SK-N-SH (cell line): Measurements from ENCODE around the gene NOTCH4. TPM values are rescaled to one million over a fixed set of nuclear protein-coding genes. Genes with fewer than 3 reads are reported as not detected.

ENCODE experiments used
- CTCF ChIA-PET: fragments of 300-600, 350-600 bp; formaldehyde crosslinking; extraction: SDS; loops from one replicate; lab custom pipeline; 2021; lab: Yijun Ruan, JAX
- POLR2A ChIA-PET: fragments of 350-600 bp; sonication (Branson Sonifier 250); formaldehyde crosslinking; extraction: SDS; loops from one replicate; lab custom pipeline; 2020; ENCODE audit warnings: antibody characterized with exemption, inconsistent platforms; lab: Yijun Ruan, JAX
- DNase-seq: peaks from one replicate; pipeline ENCODE4 v3.0.0; 2012
- H2AFZ ChIP-seq: fragments of 200-600 bp; sonication (generic); 2 replicates; pipeline ENCODE4 v1.8.1; 2016; ENCODE audit warnings: antibody characterized with exemption, mild to moderate bottlenecking, low read depth
- H3F3A ChIP-seq: fragments of 200-600 bp; sonication (generic); replicated peaks from 2 replicates; pipeline ENCODE3; 2016; ENCODE audit warnings: antibody characterized with exemption, mild to moderate bottlenecking; ENCODE audit not compliant: insufficient read depth
- H3K27ac ChIP-seq, 2 experiments: fragments of 200-500 bp in 1 of 2; fragments of 200-600 bp in 1 of 2; sonication (Bioruptor generic) in 1 of 2; sonication (generic), shearing (Covaris generic) in 1 of 2; 2 replicates each; pipeline versions ENCODE4 v1.5.1 to v1.6.1; 2014 to 2016; ENCODE audit warnings: low read depth in 2 of 2, inconsistent platforms in 1 of 2, low read length in 1 of 2, mild to moderate bottlenecking in 1 of 2, mixed read lengths in 1 of 2
- H3K27me3 ChIP-seq: fragments of 200-600 bp; sonication (generic), shearing (Covaris generic); 2 replicates; pipeline ENCODE4 v1.6.1; 2016; ENCODE audit warnings: mixed run types; ENCODE audit not compliant: insufficient read depth
- H3K36me3 ChIP-seq, 2 experiments: fragments of 200-500 bp in 1 of 2; fragments of 200-600 bp in 1 of 2; sonication (Bioruptor generic) in 1 of 2; sonication (generic) in 1 of 2; replicated peaks in 1 of 2; 2 replicates each; pipeline versions ENCODE3 to v1.5.1; 2014 to 2016; ENCODE audit warnings: low read length in 1 of 2, mild to moderate bottlenecking in 1 of 2; ENCODE audit not compliant: insufficient read depth in 2 of 2, control insufficient read depth in 1 of 2
- H3K4me1 ChIP-seq, 2 experiments: fragments of 200-500 bp in 1 of 2; fragments of 200-600 bp in 1 of 2; sonication (Bioruptor generic) in 1 of 2; sonication (generic), shearing (Covaris generic) in 1 of 2; 2 replicates each; pipeline versions ENCODE4 v1.5.1 to v1.6.1; 2014 to 2016; ENCODE audit warnings: low read depth in 1 of 2, low read length in 1 of 2, mixed run types in 1 of 2; ENCODE audit not compliant: insufficient read depth in 2 of 2, control insufficient read depth in 1 of 2
- H3K4me2 ChIP-seq: fragments of 200-600 bp; sonication (generic), shearing (Covaris generic); 2 replicates; pipeline ENCODE4 v1.6.1; 2017; ENCODE audit warnings: mixed run types
- H3K4me3 ChIP-seq, 2 experiments: fragments of 200-500 bp in 1 of 2; fragments of 200-600 bp in 1 of 2; sonication (Bioruptor generic) in 1 of 2; sonication (generic), shearing (Covaris generic) in 1 of 2; 2 replicates each; pipeline versions ENCODE4 v1.5.1 to v1.8.1; 2014 to 2016; ENCODE audit warnings: low read depth in 2 of 2, inconsistent platforms in 1 of 2, low read length in 1 of 2, mild to moderate bottlenecking in 1 of 2, mixed read lengths in 1 of 2, moderate library complexity in 1 of 2
- H3K79me2 ChIP-seq: fragments of 200-600 bp; sonication (generic); 2 replicates; pipeline ENCODE4 v1.8.1; 2017; ENCODE audit warnings: mild to moderate bottlenecking; ENCODE audit not compliant: insufficient read depth
- H3K9ac ChIP-seq: fragments of 200-600 bp; sonication (generic); 2 replicates; pipeline ENCODE4 v1.6.1; 2017; ENCODE audit warnings: mixed run types
- H3K9me2 ChIP-seq: fragments of 200-600 bp; sonication (generic); 2 replicates; pipeline ENCODE4 v1.6.1; 2017; ENCODE audit warnings: mixed run types
- H3K9me3 ChIP-seq: fragments of 200-600 bp; sonication (generic); 2 replicates; pipeline ENCODE4 v1.6.1; 2017; ENCODE audit warnings: mixed run types, mild to moderate bottlenecking, moderate library complexity
- H4K20me1 ChIP-seq: fragments of 200-600 bp; sonication (generic); 2 replicates; pipeline ENCODE4 v1.6.1; 2017; ENCODE audit warnings: mild to moderate bottlenecking, mixed run types; ENCODE audit not compliant: insufficient read depth
- CHD2 ChIP-seq: fragments of 150-350 bp; IDR thresholded peaks from 2 replicates; pipeline ENCODE4 v1.6.1; 2018; ENCODE audit warnings: low read length; ENCODE audit not compliant: partially characterized antibody
- ELF1 ChIP-seq: IDR thresholded peaks from 2 replicates; pipeline ENCODE4 v1.4.0; 2012
- EZH2phosphoT487 ChIP-seq: fragments of 200-600 bp; sonication (generic); IDR thresholded peaks from 2 replicates; pipeline ENCODE4 v1.6.1; 2017; ENCODE audit warnings: low read depth, mixed run types, mild to moderate bottlenecking, antibody characterized with exemption, moderate library complexity, borderline replicate concordance
- FOSL2 ChIP-seq: IDR thresholded peaks from 2 replicates; pipeline ENCODE4 v1.4.0; 2012; ENCODE audit warnings: low read depth, mild to moderate bottlenecking, moderate library complexity, borderline replicate concordance
- FOXJ3 ChIP-seq: sonication (generic); formaldehyde crosslinking; IDR thresholded peaks from 2 replicates; pipeline ENCODE4 v1.5.1; 2020; ENCODE audit warnings: mild to moderate bottlenecking, missing genetic modification reagents
- FOXM1 ChIP-seq: IDR thresholded peaks from 2 replicates; pipeline ENCODE4 v1.4.0; 2012; ENCODE audit warnings: low read depth, mild to moderate bottlenecking
- GABPA ChIP-seq: IDR thresholded peaks from 2 replicates; pipeline ENCODE4 v1.4.0; 2012; ENCODE audit warnings: low read depth, mild to moderate bottlenecking
- MEF2A ChIP-seq: IDR thresholded peaks from 2 replicates; pipeline ENCODE4 v1.4.0; 2012; ENCODE audit warnings: low read depth, borderline replicate concordance
- MXI1 ChIP-seq: IDR thresholded peaks from 2 replicates; pipeline ENCODE4 v1.6.1; 2012; ENCODE audit warnings: mild to moderate bottlenecking, low read depth, low read length, improper control_type of control experiment
- NFIC ChIP-seq: IDR thresholded peaks from 2 replicates; pipeline ENCODE4 v1.4.0; 2012; ENCODE audit warnings: borderline replicate concordance
- NRF1 ChIP-seq: IDR thresholded peaks from 2 replicates; pipeline ENCODE4 v1.6.1; 2012; ENCODE audit warnings: low read depth, mild to moderate bottlenecking, low read length
- POLR2AphosphoS5 ChIP-seq: IDR thresholded peaks from 2 replicates; pipeline ENCODE4 v1.6.1; 2012; ENCODE audit warnings: low read depth, low read length
- RAD21 ChIP-seq: IDR thresholded peaks from 2 replicates; pipeline ENCODE4 v1.6.1; 2012; ENCODE audit warnings: mild to moderate bottlenecking, low read length
- SIN3A ChIP-seq: IDR thresholded peaks from 2 replicates; pipeline ENCODE4 v1.6.1; 2012; ENCODE audit warnings: low read depth, mild to moderate bottlenecking, low read length, moderate library complexity, borderline replicate concordance
- TCF12 ChIP-seq: IDR thresholded peaks from 2 replicates; pipeline ENCODE4 v1.4.0; 2012
- WGBS: methylation state at CpG from one replicate; pipeline ENCODE4 v1.1.6; 2017; ENCODE audit warnings: low lambda C conversion rate; 5-methylcytosine and 5-hydroxymethylcytosine counted together
- polyA plus RNA-seq, 3 experiments: library from polyadenylated mRNA; depleted of rRNA; stranded (reverse); fragments of >200 nt; gene quantifications; 2 replicates each; pipeline ENCODE4 v1.2.3, GENCODE V29; 2012
- TF ChIP-seq, protein P1 (sequence below): fragments of 150-350 bp; IDR thresholded peaks from 2 replicates; pipeline ENCODE4 v1.6.1; 2017; ENCODE audit warnings: antibody characterized with exemption, low read length, low read depth, borderline replicate concordance
- TF ChIP-seq, protein P2 (sequence below): IDR thresholded peaks from 2 replicates; pipeline ENCODE4 v1.4.0; 2012; ENCODE audit warnings: low read depth, borderline replicate concordance
- TF ChIP-seq, protein P3 (sequence below): fragments of 150-350 bp; IDR thresholded peaks from 2 replicates; pipeline ENCODE4 v1.6.1; 2016; ENCODE audit warnings: mild to moderate bottlenecking, low read depth, low read length
- TF ChIP-seq, protein P4 (sequence below): IDR thresholded peaks from 2 replicates; pipeline ENCODE4; 2012

NOTCH4 gene
- polyA plus RNA-seq, 1 of the 3 experiments (the other 2 are of a cell fraction) = 2.5 TPM

DNA sequence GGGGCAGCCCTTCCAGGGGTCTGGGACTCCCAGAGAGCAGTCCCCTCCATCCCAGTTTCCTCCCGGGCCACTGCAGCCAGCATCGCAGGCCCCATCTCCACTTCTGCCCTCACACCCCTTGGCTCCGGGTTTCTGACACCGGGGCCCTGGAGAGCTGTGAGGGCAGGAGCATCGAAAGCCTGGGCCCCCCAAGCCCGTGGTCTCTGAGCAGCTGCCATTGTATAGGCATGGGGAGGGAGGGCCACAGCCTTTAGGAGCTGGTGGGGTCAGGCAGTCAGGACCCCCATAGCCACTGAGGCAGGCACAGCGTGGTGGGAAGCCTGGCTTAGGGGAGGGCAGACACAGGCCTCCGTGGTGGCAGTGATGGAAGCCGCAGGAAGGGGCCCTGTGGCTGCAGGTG, 21.7 kb downstream of the NOTCH4 start:
- Histone ChIP-seq H3K9ac (no peak overlapping the region), H3K4me2 (no peak overlapping the region), H3K4me3 (no peak overlapping the region), H4K20me1 (no peaks in the 10 kb centered on the region), H3K9me3 (no peaks in the 10 kb centered on the region), H3K27ac (no peak overlapping the region), H3K9me2 (no peaks in the 10 kb centered on the region), H3K79me2 (no peaks in the 10 kb centered on the region), H3K36me3 (no peaks in the 10 kb centered on the region), H2AFZ (no peak overlapping the region), H3F3A (peaks cover under 1% of the 10 kb centered on the region), H3K4me1 (peaks cover under 1 to 3% of the 10 kb centered on the region in 2 experiments; a peak in 1 of 4 replicates), H3K27me3 (peaks cover 17% of the 10 kb centered on the region; the same call in 1 of the 2 replicates)
- 39% methylated on average over 9 of the region's 9 CpGs for WGBS
- ChIA-PET POLR2A (no interaction called here), CTCF (no interaction called here)
- DNase-seq = no peak
- no peak for TF ChIP-seq EZH2phosphoT487
- no peak for TF ChIP-seq MEF2A
- no peak for TF ChIP-seq RAD21
- TF ChIP-seq, all 33 proteins: peak for 0

DNA sequence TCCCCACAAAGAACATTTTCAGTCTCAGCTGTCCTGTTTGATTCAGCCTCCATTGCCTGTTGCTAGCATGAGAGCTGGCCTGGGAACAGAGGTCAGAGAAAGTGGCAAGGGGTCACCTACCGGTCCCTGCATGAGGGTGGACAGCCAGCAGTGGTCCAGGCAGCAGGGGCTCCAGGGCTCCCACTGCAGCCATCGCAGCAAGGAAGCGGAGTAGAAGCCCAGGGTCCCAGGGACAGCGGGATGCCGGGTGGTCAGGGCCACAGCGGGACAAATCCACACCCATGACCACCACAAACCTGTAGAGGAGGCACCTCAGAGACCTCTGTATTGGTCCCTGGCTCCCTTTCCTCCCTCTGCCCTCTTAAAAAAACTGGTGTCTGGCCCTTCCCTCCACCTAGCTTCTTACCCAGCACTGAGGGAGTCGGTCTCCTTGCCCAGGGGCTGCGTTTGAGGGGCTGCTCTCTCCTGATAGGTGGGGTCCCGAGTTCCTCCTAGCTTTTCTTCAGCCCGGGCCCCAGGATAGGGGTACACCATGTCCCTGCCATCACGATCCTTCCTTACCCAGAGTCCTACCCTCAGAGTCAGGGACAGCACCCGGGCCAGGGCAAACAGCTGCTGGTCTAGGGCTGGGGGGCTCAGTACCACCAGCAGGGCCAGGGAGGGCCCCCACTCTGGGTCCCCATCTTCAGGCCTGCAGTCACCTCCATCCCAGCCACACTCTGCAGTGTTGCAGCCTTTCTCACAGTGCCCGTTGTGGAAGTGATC, 23.0 kb downstream of the NOTCH4 start:
- H3K4me1 ChIP-seq = peaks cover 6 to 9% of the 10 kb centered on the region in 2 experiments; a peak in 1 of 4 replicates
- no peak overlapping the region for H3K9ac ChIP-seq
- peaks cover 10% of the 10 kb centered on the region for H3F3A ChIP-seq
- WGBS = 17% methylated on average over 4 of the region's 13 CpGs
- H3K79me2 ChIP-seq = no peaks in the 10 kb centered on the region
- no peak overlapping the region for H3K4me3 ChIP-seq
- H3K4me2 ChIP-seq = no peak overlapping the region
- no peaks in the 10 kb centered on the region for H3K9me2 ChIP-seq
- TF ChIP-seq GABPA (no peak), EZH2phosphoT487 (no peak), CHD2 (no peak), SIN3A (no peak), FOXM1 (no peak), NRF1 (no peak), FOXJ3 (no peak), POLR2AphosphoS5 (no peak), MEF2A (no peak), MXI1 (no peak), FOSL2 (no peak), ELF1 (no peak), TCF12 (no peak), NFIC (no peak)
- TF ChIP-seq, protein P1, sequence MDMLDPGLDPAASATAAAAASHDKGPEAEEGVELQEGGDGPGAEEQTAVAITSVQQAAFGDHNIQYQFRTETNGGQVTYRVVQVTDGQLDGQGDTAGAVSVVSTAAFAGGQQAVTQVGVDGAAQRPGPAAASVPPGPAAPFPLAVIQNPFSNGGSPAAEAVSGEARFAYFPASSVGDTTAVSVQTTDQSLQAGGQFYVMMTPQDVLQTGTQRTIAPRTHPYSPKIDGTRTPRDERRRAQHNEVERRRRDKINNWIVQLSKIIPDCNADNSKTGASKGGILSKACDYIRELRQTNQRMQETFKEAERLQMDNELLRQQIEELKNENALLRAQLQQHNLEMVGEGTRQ = no peak
- TF ChIP-seq, protein P2, sequence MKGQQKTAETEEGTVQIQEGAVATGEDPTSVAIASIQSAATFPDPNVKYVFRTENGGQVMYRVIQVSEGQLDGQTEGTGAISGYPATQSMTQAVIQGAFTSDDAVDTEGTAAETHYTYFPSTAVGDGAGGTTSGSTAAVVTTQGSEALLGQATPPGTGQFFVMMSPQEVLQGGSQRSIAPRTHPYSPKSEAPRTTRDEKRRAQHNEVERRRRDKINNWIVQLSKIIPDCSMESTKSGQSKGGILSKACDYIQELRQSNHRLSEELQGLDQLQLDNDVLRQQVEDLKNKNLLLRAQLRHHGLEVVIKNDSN = no peak
- TF ChIP-seq, protein P3, sequence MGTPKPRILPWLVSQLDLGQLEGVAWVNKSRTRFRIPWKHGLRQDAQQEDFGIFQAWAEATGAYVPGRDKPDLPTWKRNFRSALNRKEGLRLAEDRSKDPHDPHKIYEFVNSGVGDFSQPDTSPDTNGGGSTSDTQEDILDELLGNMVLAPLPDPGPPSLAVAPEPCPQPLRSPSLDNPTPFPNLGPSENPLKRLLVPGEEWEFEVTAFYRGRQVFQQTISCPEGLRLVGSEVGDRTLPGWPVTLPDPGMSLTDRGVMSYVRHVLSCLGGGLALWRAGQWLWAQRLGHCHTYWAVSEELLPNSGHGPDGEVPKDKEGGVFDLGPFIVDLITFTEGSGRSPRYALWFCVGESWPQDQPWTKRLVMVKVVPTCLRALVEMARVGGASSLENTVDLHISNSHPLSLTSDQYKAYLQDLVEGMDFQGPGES = no peak
- TF ChIP-seq, protein P4, sequence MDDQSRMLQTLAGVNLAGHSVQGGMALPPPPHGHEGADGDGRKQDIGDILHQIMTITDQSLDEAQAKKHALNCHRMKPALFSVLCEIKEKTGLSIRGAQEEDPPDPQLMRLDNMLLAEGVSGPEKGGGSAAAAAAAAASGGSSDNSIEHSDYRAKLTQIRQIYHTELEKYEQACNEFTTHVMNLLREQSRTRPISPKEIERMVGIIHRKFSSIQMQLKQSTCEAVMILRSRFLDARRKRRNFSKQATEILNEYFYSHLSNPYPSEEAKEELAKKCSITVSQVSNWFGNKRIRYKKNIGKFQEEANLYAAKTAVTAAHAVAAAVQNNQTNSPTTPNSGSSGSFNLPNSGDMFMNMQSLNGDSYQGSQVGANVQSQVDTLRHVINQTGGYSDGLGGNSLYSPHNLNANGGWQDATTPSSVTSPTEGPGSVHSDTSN = no peak
- H3K9me3 ChIP-seq = no peaks in the 10 kb centered on the region
- no peaks in the 10 kb centered on the region for H4K20me1 ChIP-seq
- ChIA-PET CTCF (no interaction called here), POLR2A (no interaction called here)
- no peak for DNase-seq
- H2AFZ ChIP-seq = no peak overlapping the region
- peaks cover 17% of the 10 kb centered on the region; the same call in 1 of the 2 replicates for H3K27me3 ChIP-seq
- H3K36me3 ChIP-seq = no peaks in the 10 kb centered on the region
- no peak overlapping the region for H3K27ac ChIP-seq
